Heart left ventricle (tissue), 16 donors: Measurements from ENCODE around the gene IRF3. TPM values are rescaled to one million over a fixed set of nuclear protein-coding genes. Genes with fewer than 3 reads are reported as not detected.

ENCODE experiments used
- ATAC-seq, 4 donors: fragments of 200-7000 bp; cut with Tn5 transposase; one replicate each; pipeline ENCODE4 v1.9.1; 2020 to 2022; ENCODE audit warnings: moderate library complexity in 4 of 4, mild to moderate bottlenecking in 3 of 4, moderate number of reproducible peaks in 1 of 4
- DNase-seq, 5 donors: peaks; one replicate each; pipeline ENCODE4 v3.0.0-alpha.2; 2020
- H3K27ac ChIP-seq, 12 donors: fragments of 200-600 bp; sonication (generic) in 4 of 12; one replicate each; pipeline versions ENCODE4 v1.5.0 to v1.8.0; 2016 to 2022; ENCODE audit warnings: mild to moderate bottlenecking in 2 of 12
- H3K27me3 ChIP-seq, 9 donors: fragments of 200-600 bp; sonication (generic) in 2 of 9; one replicate each; pipeline versions ENCODE4 v1.5.1 to v1.8.0; 2016 to 2022; ENCODE audit warnings: mild to moderate bottlenecking in 3 of 9
- H3K36me3 ChIP-seq, 9 donors: fragments of 200-600 bp; sonication (generic) in 2 of 9; one replicate each; pipeline versions ENCODE4 v1.5.0 to v1.8.0; 2018 to 2022; ENCODE audit warnings: mild to moderate bottlenecking in 2 of 9
- H3K4me1 ChIP-seq, 12 donors: fragments of 200-600 bp; sonication (generic) in 4 of 12; one replicate each; pipeline versions ENCODE4 v1.5.0 to v1.8.0; 2016 to 2022; ENCODE audit warnings: mild to moderate bottlenecking in 3 of 12
- H3K4me3 ChIP-seq, 12 donors: fragments of 200-600 bp; sonication (generic) in 4 of 12; one replicate each; pipeline versions ENCODE4 v1.5.0 to v1.8.0; 2017 to 2022; ENCODE audit warnings: mild to moderate bottlenecking in 9 of 12, moderate library complexity in 4 of 12
- H3K9me3 ChIP-seq, 12 donors: fragments of 200-600 bp; sonication (generic) in 4 of 12; one replicate each; pipeline versions ENCODE4 v1.5.0 to v1.8.0; 2016 to 2022; ENCODE audit warnings: mild to moderate bottlenecking in 1 of 12
- POLR2A ChIP-seq, 2 donors: fragments of 450-650 bp; IDR thresholded peaks; one replicate each; pipeline ENCODE4 v1.6.1; 2017; ENCODE audit warnings: antibody characterized with exemption in 2 of 2, mild to moderate bottlenecking in 2 of 2, moderate library complexity in 2 of 2
- WGBS, 4 donors: extraction: QIAGEN DNeasy Blood & Tissue Kit in 2 of 4; methylation state at CpG; one replicate each; pipeline versions ENCODE4 v1.1.5 to v1.1.7; 2013 to 2018; 5-methylcytosine and 5-hydroxymethylcytosine counted together
- intact Hi-C, 10 donors: fragments of 100-400 bp; cut with DNase I; formaldehyde crosslinking; loops; one replicate each; pipeline versions ENCODE4 v1.11.1 to v1.14.2; 2022
- polyA plus RNA-seq, 2 donors: library from polyadenylated mRNA; stranded (reverse); fragments of 200-250 nt; gene quantifications; one replicate each; pipeline ENCODE4 v1.2.3, GENCODE V29; 2013
- total RNA-seq, 9 donors: library from RNA; depleted of rRNA in 2 of 9; stranded (reverse); fragments of >200 nt in 2 of 9; fragmentation: NEBNext Ultra II Directional in 3 of 9; extraction: Animal tissue kit (Norgen Biotek cat#: 25700) in 3 of 9; gene quantifications; one replicate each; pipeline versions ENCODE4 v1.1.0 to v1.2.4, GENCODE V29; 2016 to 2023
- TF ChIP-seq, protein P1 (sequence below), 12 donors: fragments of 200-600 bp; sonication (generic) in 4 of 12; IDR thresholded peaks; one replicate each; pipeline versions ENCODE4 v1.5.0 to v1.8.0; 2018 to 2022; ENCODE audit warnings: antibody characterized with exemption in 12 of 12, mild to moderate bottlenecking in 5 of 12
- donor health status: ischemic (EF 13 %, LVEDD 7.1; RV severe dilation, severe dysfunction).
- donor health status: healthy with polysubstance abuse.
- donor health status: DM: no; HTN: yes; CAD: no.
- donor health status: DM: no; HTN: no; CAD: no.
- donor health status: ischemic (EF 25% LVEDD 6.9; RV normal size, moderate dysfunction).
- donor health status: ischemic (EF 25% LVEDD 5.7; RV mildly dilated, moderate dysfunction).
- donor health status: healthy.
- donor health status: DM: yes; HTN: yes; CAD: no.
- donor health status: ischemic (EF 35%, LVEDD 5.7; RV mildly dilated, moderate dysfunction).
- donor health status: nonischemic (EF 11% LVEDD 7.7; RV severe dilation, severe dysfunction).
- donor health status: DM: yes; HTN: yes; CAD: no.
- donor health status: PGD.
- donor health status: ischemic (EF 29% LVEDD 5.4; RV normal size, mild dysfunction).
- donor health status: nonischemic (EF 23%, LVEDD 6.1; RV moderate dilation, normal function).

Gene IRF3
- total and polyA plus RNA-seq, 11 donors = 23.1 to 68.0 (median 35.1) TPM

- WGBS, 4 donors = 91 to 94% (median 92%) methylated on average over 20 of the region's 20 CpGs
These were observed 44.8 kb upstream of the IRF3 start for GRCh38 chr19:49710372-49710951.

GRCh38 chr19:49705919-49706318 is 40.3 kb upstream of the IRF3 start:
- Histone ChIP-seq H3K4me3 (no peak overlapping the region), H3K36me3 (no peaks in the 10 kb centered on the region), H3K4me1 (no peaks in the 10 kb centered on the region), H3K27ac (no peak overlapping the region), H3K9me3 (no peaks in the 10 kb centered on the region), H3K27me3 (peaks cover 0 to 4% (median 0%) of the 10 kb centered on the region in 9 donors)
- TF ChIP-seq, protein P1, sequence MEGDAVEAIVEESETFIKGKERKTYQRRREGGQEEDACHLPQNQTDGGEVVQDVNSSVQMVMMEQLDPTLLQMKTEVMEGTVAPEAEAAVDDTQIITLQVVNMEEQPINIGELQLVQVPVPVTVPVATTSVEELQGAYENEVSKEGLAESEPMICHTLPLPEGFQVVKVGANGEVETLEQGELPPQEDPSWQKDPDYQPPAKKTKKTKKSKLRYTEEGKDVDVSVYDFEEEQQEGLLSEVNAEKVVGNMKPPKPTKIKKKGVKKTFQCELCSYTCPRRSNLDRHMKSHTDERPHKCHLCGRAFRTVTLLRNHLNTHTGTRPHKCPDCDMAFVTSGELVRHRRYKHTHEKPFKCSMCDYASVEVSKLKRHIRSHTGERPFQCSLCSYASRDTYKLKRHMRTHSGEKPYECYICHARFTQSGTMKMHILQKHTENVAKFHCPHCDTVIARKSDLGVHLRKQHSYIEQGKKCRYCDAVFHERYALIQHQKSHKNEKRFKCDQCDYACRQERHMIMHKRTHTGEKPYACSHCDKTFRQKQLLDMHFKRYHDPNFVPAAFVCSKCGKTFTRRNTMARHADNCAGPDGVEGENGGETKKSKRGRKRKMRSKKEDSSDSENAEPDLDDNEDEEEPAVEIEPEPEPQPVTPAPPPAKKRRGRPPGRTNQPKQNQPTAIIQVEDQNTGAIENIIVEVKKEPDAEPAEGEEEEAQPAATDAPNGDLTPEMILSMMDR (IDR thresholded peaks at IDR 0.05) = no peak
- TF ChIP-seq POLR2A (IDR thresholded peaks at IDR 0.05) = no peak
- 94 to 95% (median 95%) methylated on average over 8 to 16 of the region's 16 CpGs for WGBS, 4 donors
- DNase-seq (no peak), ATAC-seq (peak in 1 of 4 donors; percentile 45)
- intact Hi-C loops = no loop called here

More at GRCh38 chr19:49710372-49710951, 44.8 kb upstream of the IRF3 start:
- intact Hi-C loops = no loop called here
- no peaks in the 10 kb centered on the region for H3K9me3 ChIP-seq
- DNase-seq = no peak
- no peaks in the 10 kb centered on the region for H3K27me3 ChIP-seq
- no peaks in the 10 kb centered on the region for H3K36me3 ChIP-seq
- no peaks in the 10 kb centered on the region for H3K4me1 ChIP-seq
- TF ChIP-seq, protein P1 (IDR thresholded peaks at IDR 0.05) = no peak
- TF ChIP-seq POLR2A (IDR thresholded peaks at IDR 0.05) = no peak
- ATAC-seq = no peak
- no peak overlapping the region for H3K27ac ChIP-seq
- no peak overlapping the region for H3K4me3 ChIP-seq

DNA sequence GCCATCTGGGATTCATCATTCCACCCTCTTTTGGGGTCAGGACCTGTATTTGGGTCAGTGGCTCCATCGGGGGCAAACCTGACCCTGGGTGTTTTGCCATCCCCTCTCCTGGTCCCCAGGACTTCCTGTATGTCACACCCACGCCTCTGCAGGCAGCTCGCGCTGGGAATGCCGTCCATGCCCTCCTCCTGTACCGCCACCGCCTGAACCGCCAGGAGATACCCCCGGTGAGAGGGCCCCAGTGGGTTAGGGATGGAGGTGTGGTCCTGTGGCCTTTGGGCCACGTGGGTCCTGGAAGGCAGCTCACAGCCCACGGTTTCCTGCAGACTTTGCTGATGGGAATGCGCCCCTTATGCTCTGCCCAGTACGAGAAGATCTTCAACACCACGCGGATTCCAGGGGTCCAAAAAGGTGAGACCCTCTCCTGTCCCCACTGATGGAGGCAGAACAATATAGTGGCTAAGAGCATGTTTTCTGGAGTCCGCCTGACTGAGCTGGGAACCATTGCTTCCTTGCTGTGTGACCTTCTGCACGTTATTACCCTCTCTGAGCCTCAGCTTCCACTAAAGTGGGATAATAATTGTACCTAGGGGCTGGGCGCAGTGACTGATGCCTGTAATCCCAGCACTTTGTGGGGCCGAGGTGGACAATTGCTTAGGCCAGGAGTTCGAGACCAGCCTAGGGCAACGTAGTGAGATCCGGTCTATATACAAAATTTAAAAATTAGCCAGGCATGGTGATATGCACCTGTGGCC is 39.4 kb upstream of the IRF3 start:
- peaks cover 0 to 4% (median 0%) of the 10 kb centered on the region in 9 donors for H3K27me3 ChIP-seq
- 90 to 93% (median 90%) methylated on average over 20 to 22 of the region's 22 CpGs for WGBS, 4 donors
- H3K4me3 ChIP-seq = no peak overlapping the region
- no peaks in the 10 kb centered on the region for H3K36me3 ChIP-seq
- no peaks in the 10 kb centered on the region for H3K4me1 ChIP-seq
- ATAC-seq = no peak
- H3K9me3 ChIP-seq = no peaks in the 10 kb centered on the region
- H3K27ac ChIP-seq = no peak overlapping the region
- DNase-seq = no peak
- intact Hi-C loops = no loop called here
- TF ChIP-seq, protein P1 (IDR thresholded peaks at IDR 0.05) = no peak
- TF ChIP-seq POLR2A (IDR thresholded peaks at IDR 0.05) = no peak

DNA sequence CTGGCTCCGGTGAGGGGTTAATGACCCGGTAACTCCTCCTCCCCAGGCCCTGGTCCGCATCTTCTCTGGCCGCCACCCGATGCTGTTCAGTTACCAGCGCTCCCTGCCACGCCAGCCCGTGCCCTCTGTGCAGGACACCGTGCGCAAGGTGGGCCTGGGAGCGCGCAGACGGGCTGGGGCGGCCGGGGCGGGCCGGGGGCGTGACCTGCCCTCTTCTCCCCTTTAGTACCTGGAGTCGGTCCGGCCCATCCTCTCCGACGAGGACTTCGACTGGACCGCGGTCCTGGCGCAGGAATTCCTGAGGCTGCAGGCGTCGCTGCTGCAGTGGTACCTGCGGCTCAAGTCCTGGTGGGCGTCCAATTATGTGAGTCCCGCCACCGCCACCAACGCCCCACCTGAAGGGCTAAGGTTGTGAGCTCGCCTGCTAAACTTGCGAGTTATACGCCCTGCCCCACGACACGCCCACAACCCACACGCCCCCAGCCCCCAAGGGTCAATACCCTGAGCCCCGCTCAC is 35.7 kb upstream of the IRF3 start:
- no peak for TF ChIP-seq POLR2A (IDR thresholded peaks at IDR 0.05)
- TF ChIP-seq, protein P1 (IDR thresholded peaks at IDR 0.05) = no peak
- intact Hi-C loops = no loop called here
- H3K4me3 ChIP-seq = no peak overlapping the region
- no peak for DNase-seq
- H3K4me1 ChIP-seq = no peaks in the 10 kb centered on the region
- no peak overlapping the region for H3K27ac ChIP-seq
- WGBS, 4 donors = 49 to 53% (median 51%) methylated on average over 27 to 40 of the region's 40 CpGs
- peaks cover 0 to 4% (median 0%) of the 10 kb centered on the region in 9 donors for H3K27me3 ChIP-seq
- H3K36me3 ChIP-seq = no peaks in the 10 kb centered on the region
- H3K9me3 ChIP-seq = no peaks in the 10 kb centered on the region
- ATAC-seq = peak in 1 of 4 donors; percentile 35
